Naive thymus-derived CD4-positive, alpha-beta T cell (primary cell): ENCODE results near the gene RNGTT. TPM values are rescaled to one million over a fixed set of nuclear protein-coding genes. Genes with fewer than 3 reads are reported as not detected.
"Not testable (repeated sequence)": the region's sequence is repeated elsewhere in the genome, so short reads cannot be mapped to it uniquely, and the experiment has no call there.

ENCODE experiments used
- ATAC-seq: fragments of 150-1000 bp; cut with Tn5 transposase; 2 replicates; pipeline ENCODE4 v1.10.0; 2021; ENCODE audit warnings: mild to moderate bottlenecking, moderate library complexity
- CTCF ChIA-PET: fragments of 350-600 bp; sonication (Branson Sonifier 250); formaldehyde crosslinking; loops from one replicate; lab custom pipeline; 2021; ENCODE audit warnings: antibody characterized with exemption; lab: Charles Lee
- POLR2A ChIA-PET: fragments of 350-600 bp; sonication (Branson Sonifier 250); formaldehyde crosslinking; loops from one replicate; lab custom pipeline; 2021; ENCODE audit warnings: antibody characterized with exemption, inconsistent platforms; lab: Charles Lee
- DNase-seq, 9 donors: peaks; one replicate each; pipeline versions ENCODE4 v3.0.0 to v3.0.0-alpha.2; 2020 to 2022; ENCODE audit warnings: mixed read lengths in 1 of 9
- H3K27ac ChIP-seq: one replicate; pipeline ENCODE4 v1.7.0; 2013; ENCODE audit warnings: mild to moderate bottlenecking, low read depth, low read length, moderate library complexity
- H3K27me3 ChIP-seq, 2 donors: one replicate each; pipeline ENCODE4 v1.7.0; 2013; ENCODE audit warnings: low read length in 2 of 2, mild to moderate bottlenecking in 2 of 2, moderate library complexity in 2 of 2; ENCODE audit not compliant: control insufficient read depth in 2 of 2, insufficient read depth in 2 of 2
- H3K36me3 ChIP-seq, 3 experiments: 1 replicate in 2 of 3; 2 replicates in 1 of 3; pipeline ENCODE4 v1.7.0; 2013; ENCODE audit warnings: low read length in 3 of 3, mild to moderate bottlenecking in 3 of 3, moderate library complexity in 1 of 3; ENCODE audit not compliant: insufficient read depth in 3 of 3, control insufficient read depth in 2 of 3
- H3K4me1 ChIP-seq, 2 donors: one replicate each; pipeline ENCODE4 v1.7.0; 2013; ENCODE audit warnings: low read length in 2 of 2, mild to moderate bottlenecking in 2 of 2, moderate library complexity in 1 of 2; ENCODE audit not compliant: control insufficient read depth in 2 of 2, insufficient read depth in 2 of 2
- H3K4me3 ChIP-seq: 2 replicates; pipeline ENCODE4 v1.7.0; 2013; ENCODE audit warnings: mild to moderate bottlenecking, low read length
- H3K9me3 ChIP-seq, 3 experiments: 1 replicate in 2 of 3; 2 replicates in 1 of 3; pipeline ENCODE4 v1.7.0; 2013; ENCODE audit warnings: low read length in 3 of 3; ENCODE audit not compliant: control insufficient read depth in 2 of 3
- H3K27ac Mint-ChIP-seq, 9 donors: one replicate each; pipeline ENCODE4 v1.8.0; 2020 to 2022; ENCODE audit warnings: mixed read lengths in 9 of 9, mild to moderate bottlenecking in 8 of 9, moderate library complexity in 5 of 9, inconsistent platforms in 2 of 9
- H3K27me3 Mint-ChIP-seq, 5 donors: one replicate each; pipeline ENCODE4 v1.8.0; 2021 to 2022; ENCODE audit warnings: mixed read lengths in 5 of 5, mild to moderate bottlenecking in 1 of 5
- H3K36me3 Mint-ChIP-seq, 5 donors: one replicate each; pipeline ENCODE4 v1.8.0; 2020 to 2022; ENCODE audit warnings: mixed read lengths in 5 of 5, mild to moderate bottlenecking in 3 of 5, inconsistent platforms in 1 of 5
- H3K4me1 Mint-ChIP-seq, 7 donors: one replicate each; pipeline ENCODE4 v1.8.0; 2020 to 2022; ENCODE audit warnings: mixed read lengths in 7 of 7, mild to moderate bottlenecking in 3 of 7, inconsistent platforms in 1 of 7
- H3K4me3 Mint-ChIP-seq, 10 donors: one replicate each; pipeline ENCODE4 v1.8.0; 2020 to 2022; ENCODE audit warnings: mild to moderate bottlenecking in 10 of 10, mixed read lengths in 10 of 10, moderate library complexity in 6 of 10, inconsistent platforms in 2 of 10
- H3K9me3 Mint-ChIP-seq, 11 donors: one replicate each; pipeline ENCODE4 v1.8.0; 2020 to 2022; ENCODE audit warnings: mixed read lengths in 11 of 11, mild to moderate bottlenecking in 4 of 11, inconsistent platforms in 1 of 11, moderate library complexity in 1 of 11
- intact Hi-C, 2 donors: fragments of 100-400 bp; cut with micrococcal nuclease; formaldehyde crosslinking; loops; one replicate each; pipeline ENCODE4 v1.15.1; 2023
- polyA plus RNA-seq, 2 donors: library from polyadenylated mRNA; unstranded; fragments of 300-500 nt; fragmentation: Illumina TruSeq; gene quantifications; one replicate each; pipeline ENCODE4 v1.2.3, GENCODE V29; 2021
- total RNA-seq, 6 experiments: library from RNA in 5 of 6; stranded (reverse) in 5 of 6; gene quantifications; 1 replicate in 5 of 6; 2 replicates in 1 of 6; pipeline ENCODE4 v1.2.3 and lab custom pipeline; 2021 to 2026

Gene RNGTT
- total and polyA plus RNA-seq, 7 experiments from 2014 or later: 15.4 to 26.5 (median 19.3) TPM

- POLR2A ChIA-PET: no interaction called here
- H3K9me3 Mint-ChIP-seq: no peaks in the 10 kb centered on the region
- Histone ChIP-seq H3K27me3 (no peaks in the 10 kb centered on the region), H3K9me3 (no peaks in the 10 kb centered on the region), H3K4me1 (no peaks in the 10 kb centered on the region), H3K27ac (no peak overlapping the region), H3K4me3 (no peak overlapping the region), H3K36me3 (no peaks in the 10 kb centered on the region)
- H3K4me1 Mint-ChIP-seq: peaks cover 0 to 7% (median 0%) of the 10 kb centered on the region in 7 donors
- no peak overlapping the region for H3K4me3 Mint-ChIP-seq
- DNase-seq: no peak
- CTCF ChIA-PET: interaction anchor here (0.6 to 1.4 kb wide), 3 partner anchors 43 to 1511 kb away, joined by 3 to 6 read pairs (median 3); no protein-coding TSS in a partner anchor
- intact Hi-C loops: no loop called here
- H3K36me3 Mint-ChIP-seq: no peaks in the 10 kb centered on the region
- no peak overlapping the region for H3K27ac Mint-ChIP-seq
- peaks cover 0 to 4% (median 0%) of the 10 kb centered on the region in 5 donors for H3K27me3 Mint-ChIP-seq
- no peak for ATAC-seq
Observed at GRCh38 chr6:88987922-88988321, 24.5 kb upstream of the RNGTT start.

DNA sequence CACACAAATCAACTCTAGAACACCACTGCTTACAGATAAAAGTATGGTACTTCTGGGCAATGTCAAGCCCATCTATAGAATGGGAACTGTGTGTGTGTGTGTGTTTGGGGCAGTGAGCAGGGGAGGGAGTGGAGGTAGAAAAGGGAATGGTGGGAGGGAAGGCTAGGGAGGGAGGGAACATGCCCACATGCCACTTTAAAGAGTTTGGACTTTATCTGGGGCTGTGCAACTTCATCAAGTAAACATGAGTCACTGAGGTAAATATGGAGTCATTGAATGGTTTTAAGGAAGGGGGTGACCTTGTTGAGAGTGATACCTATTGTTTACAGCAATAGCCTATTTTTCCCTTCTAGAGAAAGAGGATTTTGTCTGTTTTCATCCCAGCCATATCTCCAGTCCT, 22.5 kb upstream of the RNGTT start:
- Mint-ChIP-seq H3K4me1 (peaks cover 0 to 7% (median 0%) of the 10 kb centered on the region in 7 donors), H3K9me3 (no peaks in the 10 kb centered on the region), H3K36me3 (no peaks in the 10 kb centered on the region), H3K27me3 (peaks cover 0 to 8% (median 0%) of the 10 kb centered on the region in 5 donors), H3K4me3 (no peak overlapping the region), H3K27ac (no peak overlapping the region)
- ChIA-PET CTCF (no interaction called here), POLR2A (no interaction called here)
- Histone ChIP-seq H3K27ac (no peak overlapping the region), H3K4me1 (no peaks in the 10 kb centered on the region), H3K36me3 (no peaks in the 10 kb centered on the region), H3K27me3 (no peaks in the 10 kb centered on the region), H3K4me3 (no peak overlapping the region), H3K9me3 (no peaks in the 10 kb centered on the region)
- intact Hi-C loops: no loop called here
- no peak for ATAC-seq
- DNase-seq: no peak

- Mint-ChIP-seq H3K27me3 (peaks cover 0 to 14% (median 0%) of the 10 kb centered on the region in 5 donors), H3K36me3 (no peaks in the 10 kb centered on the region), H3K4me1 (peaks cover 0 to 7% (median 0%) of the 10 kb centered on the region in 7 donors), H3K9me3 (no peaks in the 10 kb centered on the region), H3K27ac (no peak overlapping the region), H3K4me3 (no peak overlapping the region)
- DNase-seq (no peak), ATAC-seq (no peak)
- ChIA-PET POLR2A (no interaction called here), CTCF (interaction anchor here (0.6 to 3.4 kb wide), 5 partner anchors 18 to 625 kb away, joined by 3 to 35 read pairs (median 4); no protein-coding TSS in a partner anchor)
- no peaks in the 10 kb centered on the region for H3K4me1 ChIP-seq
- H3K36me3 ChIP-seq: no peaks in the 10 kb centered on the region
- no peak overlapping the region for H3K4me3 ChIP-seq
- no peaks in the 10 kb centered on the region for H3K27me3 ChIP-seq
- intact Hi-C loops: loop anchor here (5.0 kb wide), 3 partner anchors 333 to 628 kb away; partner anchors contain the start of genes ANKRD6 (in 1 of the 2) and GABRR2 (in 1 of the 2)
- H3K27ac ChIP-seq: no peak overlapping the region
- H3K9me3 ChIP-seq: no peaks in the 10 kb centered on the region
Observed at GRCh38 chr6:88984606-88985005, 21.2 kb upstream of the RNGTT start.

DNA sequence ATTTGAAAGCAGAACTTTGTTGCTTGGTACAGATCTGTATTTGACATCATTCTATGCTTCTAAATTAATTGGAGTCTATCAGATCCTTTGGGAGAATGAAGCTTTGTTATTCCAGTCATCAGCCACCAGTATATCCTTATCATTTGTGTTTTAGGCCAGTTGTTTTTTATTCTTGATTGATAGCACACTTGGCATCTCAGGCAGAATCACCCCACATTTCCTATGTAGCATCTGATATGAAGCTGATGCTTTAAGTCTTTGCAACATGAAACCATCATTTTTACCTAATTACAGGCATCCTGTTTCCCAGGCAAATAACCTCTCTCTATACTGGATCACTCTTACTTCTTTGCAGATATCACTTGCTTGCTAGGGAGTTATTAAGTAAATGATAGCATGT, 20.7 kb upstream of the RNGTT start:
- ChIA-PET POLR2A (interaction anchor here (0.6 to 2.5 kb wide), 3 partner anchors 95 to 394 kb away, joined by 4 to 19 read pairs (median 9); partner anchors contain the start of gene PNRC1), CTCF (interaction anchor here (0.6 to 3.4 kb wide), 8 partner anchors 18 to 625 kb away, joined by 3 to 35 read pairs (median 4); partner anchors contain the start of genes PM20D2 and RNGTT)
- no peak overlapping the region for H3K4me3 Mint-ChIP-seq
- no peaks in the 10 kb centered on the region for H3K36me3 ChIP-seq
- no peak overlapping the region for H3K27ac ChIP-seq
- H3K4me1 ChIP-seq: no peaks in the 10 kb centered on the region
- no peak overlapping the region for H3K4me3 ChIP-seq
- intact Hi-C loops: loop anchor here (5.0 kb wide), 3 partner anchors 333 to 628 kb away; partner anchors contain the start of genes ANKRD6 (in 1 of the 2) and GABRR2 (in 1 of the 2)
- H3K4me1 Mint-ChIP-seq: peaks cover 0 to 7% (median 0%) of the 10 kb centered on the region in 7 donors
- DNase-seq (no peak), ATAC-seq (no peak)
- H3K9me3 Mint-ChIP-seq: no peaks in the 10 kb centered on the region
- H3K27me3 Mint-ChIP-seq: peaks cover 0 to 19% (median 0%) of the 10 kb centered on the region in 5 donors
- H3K27ac Mint-ChIP-seq: no peak overlapping the region
- H3K36me3 Mint-ChIP-seq: no peaks in the 10 kb centered on the region
- no peaks in the 10 kb centered on the region for H3K9me3 ChIP-seq
- H3K27me3 ChIP-seq: no peaks in the 10 kb centered on the region

DNA sequence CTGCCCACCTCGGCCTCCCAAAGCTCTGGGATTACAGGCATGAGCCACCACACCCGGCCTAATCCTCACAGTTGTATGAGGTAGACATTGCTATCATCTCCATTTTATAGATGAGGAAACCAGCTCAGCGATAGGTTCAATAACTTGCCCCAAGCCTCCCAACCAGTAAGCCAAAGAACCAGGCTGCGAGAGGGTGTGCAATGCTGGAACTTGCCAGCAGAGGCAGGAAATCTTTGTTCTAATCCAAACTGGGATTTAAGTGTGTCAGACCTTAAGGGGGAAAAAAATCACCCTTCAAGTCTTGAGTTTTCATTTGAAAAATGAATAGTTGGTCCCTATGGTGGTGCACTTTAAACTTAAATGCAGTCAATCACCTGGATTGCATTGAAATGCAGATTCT, 20.1 kb upstream of the RNGTT start:
- Histone ChIP-seq H3K27me3 (no peaks in the 10 kb centered on the region), H3K36me3 (no peaks in the 10 kb centered on the region), H3K9me3 (no peaks in the 10 kb centered on the region), H3K4me3 (no peak overlapping the region), H3K4me1 (no peaks in the 10 kb centered on the region), H3K27ac (no peak overlapping the region)
- DNase-seq (no peak), ATAC-seq (peak; percentile 36)
- Mint-ChIP-seq H3K36me3 (no peaks in the 10 kb centered on the region), H3K27ac (no peak overlapping the region), H3K4me3 (no peak overlapping the region), H3K4me1 (peaks cover 0 to 7% (median 0%) of the 10 kb centered on the region in 7 donors), H3K27me3 (peaks cover 0 to 23% (median 0%) of the 10 kb centered on the region in 5 donors), H3K9me3 (no peaks in the 10 kb centered on the region)
- intact Hi-C loops: loop anchor here (1.0 to 5.0 kb wide), 6 partner anchors 96 to 629 kb away; partner anchors contain the start of genes ANKRD6 (in 1 of the 2) and GABRR2 (in 1 of the 2)
- CTCF ChIA-PET: interaction anchor here (0.7 to 3.4 kb wide), 15 partner anchors 9 to 627 kb away, joined by 3 to 35 read pairs (median 4); partner anchors contain the start of genes PM20D2 and RNGTT
- POLR2A ChIA-PET: interaction anchor here (0.6 to 2.5 kb wide), 4 partner anchors 20 to 395 kb away, joined by 4 to 19 read pairs (median 8); partner anchors contain the start of genes PNRC1 and RNGTT

- H3K27me3 ChIP-seq, H3K9me3 ChIP-seq, H3K4me3 Mint-ChIP-seq, H3K9me3 Mint-ChIP-seq, H3K27ac Mint-ChIP-seq, DNase-seq, ATAC-seq, H3K27ac ChIP-seq, H3K4me1 ChIP-seq, H3K4me3 ChIP-seq, H3K4me1 Mint-ChIP-seq, H3K36me3 ChIP-seq, H3K36me3 Mint-ChIP-seq: not testable (repeated sequence)
- CTCF ChIA-PET: interaction anchor here (0.7 to 3.4 kb wide), 25 partner anchors 9 to 628 kb away, joined by 3 to 35 read pairs (median 4); partner anchors contain the start of genes GABRR2, PM20D2 and RNGTT
- H3K27me3 Mint-ChIP-seq: peaks cover 0 to 23% (median 0%) of the 10 kb centered on the region in 5 donors
- intact Hi-C loops: loop anchor here (1.0 to 5.0 kb wide), 6 partner anchors 96 to 629 kb away; partner anchors contain the start of genes ANKRD6 (in 1 of the 2) and GABRR2 (in 1 of the 2)
- POLR2A ChIA-PET: interaction anchor here (0.8 to 2.5 kb wide), 5 partner anchors 20 to 369 kb away, joined by 4 to 19 read pairs (median 7); partner anchors contain the start of genes PNRC1, RNGTT and UBE2J1
Observed at GRCh38 chr6:88983129-88983528, 19.7 kb upstream of the RNGTT start.
